Neural crest cell (in vitro differentiated cells): ENCODE data around the gene COL23A1. TPM values are rescaled to one million over a fixed set of nuclear protein-coding genes. Genes with fewer than 3 reads are reported as not detected.

ENCODE experiments used
- DNase-seq: peaks from one replicate; pipeline ENCODE4 v3.0.0; 2021; ENCODE audit warnings: low read depth, mixed read lengths, low spot score
- H3K27ac Mint-ChIP-seq: one replicate; pipeline ENCODE4 v1.8.0; 2021; ENCODE audit warnings: mild to moderate bottlenecking, mixed read lengths; ENCODE audit not compliant: unreplicated experiment
- H3K27me3 Mint-ChIP-seq: 2 replicates; pipeline ENCODE4 v1.8.0; 2021; ENCODE audit warnings: low read depth, mild to moderate bottlenecking, mixed read lengths
- H3K36me3 Mint-ChIP-seq: 2 replicates; pipeline ENCODE4 v1.8.0; 2021; ENCODE audit warnings: low read depth, mild to moderate bottlenecking, mixed read lengths
- H3K4me1 Mint-ChIP-seq: 2 replicates; pipeline ENCODE4 v1.8.0; 2021; ENCODE audit warnings: mixed read lengths
- H3K4me3 Mint-ChIP-seq: one replicate; pipeline ENCODE4 v1.8.0; 2021; ENCODE audit warnings: mild to moderate bottlenecking, mixed read lengths
- H3K9me3 Mint-ChIP-seq: 2 replicates; pipeline ENCODE4 v1.8.0; 2021; ENCODE audit warnings: mixed read lengths
- CTCF ChIP-seq: fragments of 200-600 bp; sonication (generic); conservative IDR thresholded peaks from 2 replicates; pipeline ENCODE4 v1.5.0; 2021; ENCODE audit warnings: antibody characterized with exemption, mild to moderate bottlenecking
- total RNA-seq: library from RNA; stranded (reverse); gene quantifications from 2 replicates; pipeline ENCODE4 v1.2.1, GENCODE V29; 2021

The COL23A1 gene
- total RNA-seq, 1 donor from 2014 or later, result 33.7 TPM

GRCh38 chr5:178531786-178532185 lies 58.4 kb downstream of the COL23A1 start:
- no peak for TF ChIP-seq CTCF
- no peaks in the 10 kb centered on the region for H3K9me3 Mint-ChIP-seq
- no peaks in the 10 kb centered on the region for H3K27me3 Mint-ChIP-seq
- H3K36me3 Mint-ChIP-seq, result no peaks in the 10 kb centered on the region
- DNase-seq, result no peak
- H3K4me3 Mint-ChIP-seq, result no peak overlapping the region
- peaks cover 27% of the 10 kb centered on the region for H3K4me1 Mint-ChIP-seq
- peak overlapping the region; percentile 81 for H3K27ac Mint-ChIP-seq

DNA sequence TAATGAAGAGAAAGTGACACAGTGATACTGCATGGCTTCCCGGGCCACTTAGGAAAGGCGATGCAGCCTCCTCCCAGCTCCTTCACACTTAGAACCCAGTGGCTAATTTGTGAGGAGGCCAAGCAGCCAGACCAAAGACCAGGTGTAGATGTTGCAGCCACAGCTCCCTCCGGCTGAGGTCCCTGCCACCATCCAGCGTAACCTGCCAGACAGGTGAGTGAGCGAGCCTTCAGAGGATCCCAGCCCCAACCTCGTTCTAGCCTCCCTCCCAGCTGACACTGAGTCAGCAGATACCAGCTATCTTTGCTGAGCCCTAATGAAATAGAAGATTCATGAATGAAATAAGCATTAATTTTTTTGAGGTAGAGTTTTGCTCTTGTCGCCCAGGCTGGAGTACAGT lies 59.7 kb downstream of the COL23A1 start:
- TF ChIP-seq CTCF, result no peak
- Mint-ChIP-seq H3K36me3 (no peaks in the 10 kb centered on the region), H3K27me3 (no peaks in the 10 kb centered on the region), H3K4me3 (no peak overlapping the region), H3K27ac (no peak overlapping the region), H3K4me1 (peaks cover 33% of the 10 kb centered on the region), H3K9me3 (no peaks in the 10 kb centered on the region)
- no peak for DNase-seq

DNA sequence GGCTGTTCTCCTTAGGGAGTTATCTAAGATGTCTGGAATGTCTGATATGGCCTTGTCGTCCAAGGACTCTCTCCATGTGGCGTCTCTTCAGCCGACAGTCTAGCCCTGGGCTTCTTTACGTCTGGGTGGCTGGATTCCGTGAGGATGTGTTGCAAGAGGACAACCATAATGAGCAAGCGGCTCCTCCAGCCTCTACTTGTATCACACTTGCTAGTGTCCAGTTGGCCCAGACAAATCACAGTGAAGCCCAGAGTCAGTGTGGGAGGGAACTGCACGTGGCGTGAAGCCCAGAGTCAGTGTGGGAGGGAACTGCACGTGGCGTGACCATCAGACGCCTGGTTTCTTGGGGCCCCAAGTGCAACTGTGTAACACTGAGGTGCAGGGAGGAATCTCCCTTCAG lies 61.1 kb downstream of the COL23A1 start:
- DNase-seq, result no peak
- no peaks in the 10 kb centered on the region for H3K9me3 Mint-ChIP-seq
- H3K27me3 Mint-ChIP-seq, result no peaks in the 10 kb centered on the region
- H3K36me3 Mint-ChIP-seq, result no peaks in the 10 kb centered on the region
- H3K4me3 Mint-ChIP-seq, result no peak overlapping the region
- H3K27ac Mint-ChIP-seq, result no peak overlapping the region
- peaks cover 30% of the 10 kb centered on the region for H3K4me1 Mint-ChIP-seq
- no peak for TF ChIP-seq CTCF

GRCh38 chr5:178527458-178528307 lies 62.5 kb downstream of the COL23A1 start:
- DNase-seq, result no peak
- peaks cover 4% of the 10 kb centered on the region for H3K9me3 Mint-ChIP-seq
- peaks cover 5% of the 10 kb centered on the region for H3K36me3 Mint-ChIP-seq
- H3K4me1 Mint-ChIP-seq, result peaks cover 30% of the 10 kb centered on the region
- peak overlapping the region; percentile 27 for H3K27ac Mint-ChIP-seq
- H3K4me3 Mint-ChIP-seq, result no peak overlapping the region
- H3K27me3 Mint-ChIP-seq, result no peaks in the 10 kb centered on the region
- TF ChIP-seq CTCF, result no peak

DNA sequence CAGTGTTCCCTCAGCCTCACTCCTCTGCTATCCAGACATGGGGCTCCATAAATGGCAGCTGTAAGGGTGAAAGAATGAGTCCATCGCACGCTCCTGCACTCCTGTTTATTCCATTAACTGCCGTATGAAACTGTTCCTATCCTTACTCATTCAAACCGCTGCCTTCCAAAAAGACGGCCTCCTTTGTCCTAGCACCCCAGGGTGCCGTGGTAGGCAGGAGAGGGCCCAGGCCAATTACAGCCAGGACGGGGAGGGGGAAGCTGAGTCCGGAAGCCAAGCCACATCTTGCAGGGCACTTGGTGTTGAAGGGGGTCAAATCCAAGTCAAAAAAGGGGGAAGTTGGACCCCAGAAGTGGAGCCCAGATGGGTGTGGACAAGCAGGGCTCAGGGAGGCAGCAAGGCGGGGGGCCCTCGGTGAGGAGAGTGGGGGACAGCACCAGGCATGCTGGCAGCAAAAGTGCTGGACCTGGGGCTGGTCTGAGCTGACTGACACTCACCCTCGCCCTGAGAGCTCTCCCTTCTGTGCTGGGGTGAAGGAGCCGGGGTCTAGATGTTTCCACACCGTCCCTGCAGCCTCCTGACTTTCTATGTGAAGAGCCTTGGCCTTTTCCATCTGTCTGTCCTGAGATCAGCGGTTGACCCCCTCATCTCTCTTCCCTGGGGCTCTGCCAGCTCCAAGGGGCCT lies 63.3 kb downstream of the COL23A1 start:
- DNase-seq, result no peak
- Mint-ChIP-seq H3K36me3 (peaks cover 5% of the 10 kb centered on the region), H3K27ac (peak overlapping the region; percentile 27), H3K9me3 (peaks cover 4% of the 10 kb centered on the region), H3K4me3 (no peak overlapping the region), H3K4me1 (peaks cover 30% of the 10 kb centered on the region), H3K27me3 (no peaks in the 10 kb centered on the region)
- TF ChIP-seq CTCF, result no peak
